H1 (cell line): ENCODE results near the gene APOC1. TPM values are rescaled to one million over a fixed set of nuclear protein-coding genes. Genes with fewer than 3 reads are reported as not detected.

ENCODE experiments used
- CTCF ChIA-PET: fragments of 300-600 bp; sonication (Branson Sonifier 250); formaldehyde crosslinking; loops from one replicate; lab custom pipeline; 2021; ENCODE audit not compliant: partially characterized antibody; lab: Charles Lee
- POLR2A ChIA-PET: fragments of 300-600 bp; sonication (Branson Sonifier 250); formaldehyde crosslinking; loops from one replicate; lab custom pipeline; 2021; ENCODE audit warnings: inconsistent platforms; ENCODE audit not compliant: partially characterized antibody; lab: Charles Lee
- DNase-seq, 2 experiments: peaks; one replicate each; pipeline versions ENCODE4 v3.0.0 to v3.0.0-alpha.2; 2010 to 2022; ENCODE audit warnings: low spot score in 2 of 2, low read depth in 1 of 2, mixed read lengths in 1 of 2
- FAIRE-seq: peaks from 2 replicates; lab custom pipeline; 2011; peaks lifted over from hg19 to GRCh38; lab: Jason Lieb, UNC
- H2AFZ ChIP-seq: 2 replicates; pipeline ENCODE4 v1.8.1; 2012; ENCODE audit warnings: low read length, inconsistent platforms
- H2AK5ac ChIP-seq: 2 replicates; pipeline ENCODE4 v1.6.1; 2013; ENCODE audit warnings: low read depth, low read length
- H2BK120ac ChIP-seq: replicated peaks from 2 replicates; pipeline ENCODE3; 2013; ENCODE audit warnings: low read depth, low read length, inconsistent platforms
- H2BK12ac ChIP-seq: 2 replicates; pipeline ENCODE4 v1.6.1; 2013; ENCODE audit warnings: low read depth, low read length
- H2BK15ac ChIP-seq: 2 replicates; pipeline ENCODE4 v1.6.1; 2013; ENCODE audit warnings: low read length
- H2BK20ac ChIP-seq: 2 replicates; pipeline ENCODE4 v1.6.1; 2013; ENCODE audit warnings: low read length
- H2BK5ac ChIP-seq: 2 replicates; pipeline ENCODE4 v1.6.1; 2013; ENCODE audit warnings: low read depth, low read length
- H3K14ac ChIP-seq: 2 replicates; pipeline ENCODE4 v1.6.1; 2013; ENCODE audit warnings: inconsistent platforms; ENCODE audit not compliant: insufficient read length
- H3K18ac ChIP-seq: 2 replicates; pipeline ENCODE4 v1.6.1; 2013; ENCODE audit warnings: low read length; ENCODE audit errors: extremely low read depth
- H3K23ac ChIP-seq: 2 replicates; pipeline ENCODE4 v1.6.1; 2013; ENCODE audit warnings: inconsistent platforms; ENCODE audit not compliant: insufficient read length
- H3K23me2 ChIP-seq: 2 replicates; pipeline ENCODE4 v1.6.1; 2013; ENCODE audit warnings: low read depth, low read length
- H3K27ac ChIP-seq: 2 replicates; pipeline ENCODE4 v1.6.1; 2011; ENCODE audit warnings: low read depth, low read length, inconsistent platforms
- H3K27me3 ChIP-seq, 4 experiments: replicated peaks in 1 of 4; 1 replicate in 1 of 4; 2 replicates in 3 of 4; pipeline versions ENCODE4 v1.6.1 to v1.8.1; 2011 to 2013; ENCODE audit warnings: low read length in 3 of 4, mild to moderate bottlenecking in 3 of 4, inconsistent platforms in 2 of 4, mixed read lengths in 2 of 4, moderate library complexity in 1 of 4; ENCODE audit not compliant: control insufficient read depth in 3 of 4, insufficient read depth in 3 of 4; ENCODE audit errors: extremely low read depth in 1 of 4
- H3K36me3 ChIP-seq, 4 experiments: 2 replicates each; pipeline versions ENCODE4 v1.6.1 to v1.8.1; 2011 to 2013; ENCODE audit warnings: mild to moderate bottlenecking in 4 of 4, low read length in 3 of 4, moderate library complexity in 2 of 4, control low read depth in 1 of 4, inconsistent platforms in 1 of 4; ENCODE audit not compliant: insufficient read depth in 4 of 4, control insufficient read depth in 2 of 4
- H3K4ac ChIP-seq: replicated peaks from 2 replicates; pipeline ENCODE3; 2013; ENCODE audit warnings: low read length, low read depth, mixed read lengths, inconsistent platforms; ENCODE audit not compliant: insufficient read length
- H3K4me1 ChIP-seq, 4 experiments: replicated peaks in 1 of 4; 1 replicate in 1 of 4; 2 replicates in 3 of 4; pipeline versions ENCODE4 v1.6.1 to v1.8.1; 2011 to 2013; ENCODE audit warnings: low read length in 3 of 4, inconsistent platforms in 2 of 4, mixed read lengths in 1 of 4; ENCODE audit not compliant: insufficient read depth in 4 of 4, control insufficient read depth in 3 of 4
- H3K4me2 ChIP-seq, 2 experiments: 2 replicates each; pipeline versions ENCODE4 v1.6.1 to v1.8.1; 2011 to 2013; ENCODE audit warnings: low read depth in 2 of 2, low read length in 2 of 2, control low read depth in 1 of 2, inconsistent platforms in 1 of 2, mild to moderate bottlenecking in 1 of 2; ENCODE audit not compliant: insufficient read depth in 1 of 2
- H3K4me3 ChIP-seq, 4 experiments: fragments of 200-600, 300-600 bp in 1 of 4; sonication (generic), shearing (Covaris generic), sonication (Bioruptor Twin) in 1 of 4; 2 replicates each; pipeline versions ENCODE4 v1.5.1 to v1.8.1; 2011 to 2016; ENCODE audit warnings: low read length in 4 of 4, low read depth in 3 of 4, control low read depth in 2 of 4, inconsistent platforms in 2 of 4, mild to moderate bottlenecking in 2 of 4, mixed read lengths in 1 of 4, moderate library complexity in 1 of 4; ENCODE audit not compliant: insufficient read depth in 2 of 4; ENCODE audit errors: extremely low read depth in 1 of 4
- H3K56ac ChIP-seq: replicated peaks from 2 replicates; pipeline ENCODE3; 2013; ENCODE audit warnings: low read depth, mild to moderate bottlenecking, mixed read lengths, low read length, inconsistent platforms; ENCODE audit not compliant: insufficient read length
- H3K79me1 ChIP-seq: 2 replicates; pipeline ENCODE4 v1.6.1; 2013; ENCODE audit warnings: low read depth, low read length, control low read depth
- H3K79me2 ChIP-seq, 2 experiments: 2 replicates each; pipeline versions ENCODE4 v1.6.1 to v1.8.1; 2012 to 2013; ENCODE audit warnings: low read length in 2 of 2, mild to moderate bottlenecking in 2 of 2, inconsistent platforms in 1 of 2; ENCODE audit not compliant: insufficient read depth in 2 of 2, control insufficient read depth in 1 of 2
- H3K9ac ChIP-seq, 4 experiments: replicated peaks in 1 of 4; 1 replicate in 1 of 4; 2 replicates in 3 of 4; pipeline versions ENCODE4 v1.6.1 to v1.8.1; 2011 to 2013; ENCODE audit warnings: low read depth in 3 of 4, low read length in 3 of 4, control low read depth in 2 of 4, mild to moderate bottlenecking in 2 of 4, moderate library complexity in 2 of 4, inconsistent platforms in 1 of 4; ENCODE audit errors: extremely low read depth in 1 of 4
- H3K9me3 ChIP-seq, 2 experiments: 2 replicates each; pipeline versions ENCODE4 v1.6.1 to v1.8.1; 2012 to 2013; ENCODE audit warnings: mild to moderate bottlenecking in 2 of 2, moderate library complexity in 2 of 2, control low read depth in 1 of 2, inconsistent platforms in 1 of 2, low read depth in 1 of 2, low read length in 1 of 2, mixed read lengths in 1 of 2; ENCODE audit not compliant: insufficient read depth in 2 of 2
- H4K20me1 ChIP-seq, 2 experiments: replicated peaks in 1 of 2; 2 replicates each; pipeline versions ENCODE3 to v1.8.1; 2011 to 2013; ENCODE audit warnings: inconsistent platforms in 2 of 2, low read length in 2 of 2, mild to moderate bottlenecking in 1 of 2; ENCODE audit not compliant: insufficient read depth in 2 of 2, control insufficient read depth in 1 of 2
- H4K5ac ChIP-seq: 2 replicates; pipeline ENCODE4 v1.6.1; 2013; ENCODE audit warnings: low read length, low read depth, mixed read lengths, inconsistent platforms; ENCODE audit not compliant: insufficient read length
- H4K8ac ChIP-seq: 2 replicates; pipeline ENCODE4 v1.8.0; 2013; ENCODE audit warnings: mild to moderate bottlenecking, moderate library complexity, low read length, inconsistent platforms; ENCODE audit not compliant: insufficient read depth; ENCODE audit errors: extremely low read depth
- H4K91ac ChIP-seq: replicated peaks from 2 replicates; pipeline ENCODE3; 2013; ENCODE audit warnings: low read length, mixed read lengths, inconsistent platforms; ENCODE audit not compliant: insufficient read length
- ASH2L ChIP-seq: fragments of 200-600, 300-600 bp; sonication (generic); IDR thresholded peaks from one replicate; pipeline ENCODE4 v1.7.1; 2017; ENCODE audit warnings: low read length
- FOSL1 ChIP-seq: IDR thresholded peaks from 2 replicates; pipeline ENCODE4 v1.6.1; 2011; ENCODE audit warnings: mild to moderate bottlenecking, low read depth, low read length, moderate library complexity; ENCODE audit not compliant: insufficient read depth
- GABPA ChIP-seq: IDR thresholded peaks from 2 replicates; pipeline ENCODE4 v1.6.1; 2011; ENCODE audit warnings: mild to moderate bottlenecking, low read length, moderate library complexity, borderline replicate concordance; ENCODE audit not compliant: insufficient read depth
- GTF2F1 ChIP-seq: IDR thresholded peaks from 2 replicates; pipeline ENCODE4 v1.6.1; 2012; ENCODE audit warnings: low read depth, low read length, improper control_type of control experiment, borderline replicate concordance
- POLR2A ChIP-seq, 2 experiments: IDR thresholded peaks; 1 replicate in 1 of 2; 2 replicates in 1 of 2; pipeline ENCODE4 v1.6.1; 2011; ENCODE audit warnings: low read depth in 2 of 2, low read length in 2 of 2, mild to moderate bottlenecking in 2 of 2; ENCODE audit errors: control extremely low read depth in 1 of 2
- RBBP5 ChIP-seq: IDR thresholded peaks from 2 replicates; pipeline ENCODE4 v1.7.1; 2012; ENCODE audit warnings: low read depth, mild to moderate bottlenecking, inconsistent platforms, low read length, moderate library complexity, borderline replicate concordance
- RXRA ChIP-seq: IDR thresholded peaks from 2 replicates; pipeline ENCODE4 v1.6.1; 2011; ENCODE audit warnings: low read depth, mild to moderate bottlenecking, low read length, moderate library complexity; ENCODE audit not compliant: insufficient read depth
- SP2 ChIP-seq: IDR thresholded peaks from 2 replicates; pipeline ENCODE4 v1.6.1; 2012; ENCODE audit warnings: mild to moderate bottlenecking, low read length, inconsistent platforms
- SUZ12 ChIP-seq: fragments of 200-600 bp; sonication (generic); IDR thresholded peaks from 2 replicates; pipeline ENCODE4 v1.6.1; 2012; ENCODE audit warnings: mild to moderate bottlenecking, inconsistent platforms, low read length, moderate library complexity, mixed read lengths
- WGBS, 2 experiments: shearing (Covaris generic) in 1 of 2; methylation state at CpG; one replicate each; pipeline versions ENCODE4 v1.1.6 to v1.1.7; 2013 to 2015; ENCODE audit warnings: low lambda C conversion rate in 2 of 2, mixed read lengths in 2 of 2, inconsistent platforms in 1 of 2, low coverage in 1 of 2, missing lambda C conversion rate in 1 of 2; ENCODE audit not compliant: insufficient replicate concordance in 2 of 2, insufficient coverage in 1 of 2, insufficient read length in 1 of 2; ENCODE audit errors: extremely low coverage in 1 of 2, missing lambda C conversion rate in 1 of 2; 5-methylcytosine and 5-hydroxymethylcytosine counted together
- polyA plus RNA-seq, 7 experiments: library from polyadenylated mRNA; depleted of rRNA in 3 of 7; stranded (reverse) in 5 of 7; unstranded in 2 of 7; fragments of >200 nt in 5 of 7; fragments of 200-250 nt in 2 of 7; gene quantifications; 1 replicate in 5 of 7; 2 replicates in 1 of 7; 4 replicates in 1 of 7; pipeline versions ENCODE4 v1.2.1 to v1.2.3, GENCODE V29; 2011 to 2013; ENCODE audit warnings: missing spikeins in 2 of 7, mixed read lengths in 2 of 7
- total RNA-seq: library from RNA; stranded (reverse); fragmentation: NEBNext Ultra II Directional; extraction: Animal tissue kit (Norgen Biotek cat#: 25700); gene quantifications from 2 replicates; pipeline ENCODE4 v1.2.1, GENCODE V29; 2021

The APOC1 gene
- total and polyA plus RNA-seq, 2 of the 8 experiments (the other 6 are each of a cell fraction or from before 2014, with no cell fraction given) = 55.8 to 78.2 TPM

- Histone ChIP-seq H4K8ac (no peak overlapping the region; the same call in 1 of the 2 replicates), H3K9me3 (no peaks in the 10 kb centered on the region), H2AK5ac (0 out of 2 replicates have a peak overlapping the region, but pooled peaks have one; percentile 53), H3K27me3 (peaks cover 0 to 1% (median 0%) of the 10 kb centered on the region in 4 experiments; a peak in 1 of 7 replicates), H2BK12ac (no peak overlapping the region; the same call in 1 of the 2 replicates), H3K9ac (no peak overlapping the region), H4K20me1 (no peaks in the 10 kb centered on the region), H3K23ac (no peak overlapping the region), H3K4me2 (no peak overlapping the region), H2AFZ (no peak overlapping the region), H3K36me3 (no peaks in the 10 kb centered on the region), H3K79me2 (no peaks in the 10 kb centered on the region), H2BK120ac (no peak overlapping the region), H2BK15ac (no peak overlapping the region), H4K91ac (no peak overlapping the region), H2BK5ac (no peak overlapping the region), H3K23me2 (no peaks in the 10 kb centered on the region), H4K5ac (no peak overlapping the region), H3K4me3 (no peak overlapping the region), H3K27ac (no peak overlapping the region), H3K18ac (no peak overlapping the region), H3K79me1 (no peaks in the 10 kb centered on the region), H3K4ac (no peak overlapping the region), H3K4me1 (peaks cover 0 to 5% (median 0%) of the 10 kb centered on the region in 4 experiments; a peak in 2 of 7 replicates), H3K14ac (no peak overlapping the region), H3K56ac (no peak overlapping the region), H2BK20ac (no peak overlapping the region)
- DNase-seq (no peak), FAIRE-seq (no peak)
- 94% methylated on average over 5 of the region's 5 CpGs; no CpG with 5 or more reads in 1 of the 2 experiments for WGBS, 2 experiments
- CTCF ChIA-PET = interaction anchor here (1.2 to 1.8 kb wide), 2 partner anchors 24 to 144 kb away, joined by 3 to 4 read pairs; no protein-coding TSS in a partner anchor
- POLR2A ChIA-PET = interaction anchor here (1.7 to 2.3 kb wide), 2 partner anchors 12 to 26 kb away, joined by 4 to 6 read pairs; no protein-coding TSS in a partner anchor
- no peak for TF ChIP-seq POLR2A (IDR thresholded peaks at IDR 0.05; ENCODE audit: control extremely low read depth in 1 of 2, low read depth in 2 of 2, low read length in 2 of 2)
- no peak for TF ChIP-seq GTF2F1
- no peak for TF ChIP-seq SP2
- TF ChIP-seq GABPA = no peak
- TF ChIP-seq ASH2L = no peak
- no peak for TF ChIP-seq RBBP5
- TF ChIP-seq FOSL1 = no peak
- no peak for TF ChIP-seq RXRA
- no peak for TF ChIP-seq SUZ12
These were observed 13.3 kb downstream of the APOC1 start for GRCh38 chr19:44927746-44928145.
